ENCODE results near the gene GPATCH8.
"Not testable (repeated sequence)": the region's sequence is repeated elsewhere in the genome, so short reads cannot be mapped to it uniquely, and the experiment has no call there.

GPATCH8 gene

GRCh38 chr17:44527102-44527501 lies 23.9 kb upstream of the GPATCH8 start:
- DNase-seq (ENCODE audit: low spot score) = no peak

- no peak for DNase-seq (ENCODE audit: low spot score)
Observed at GRCh38 chr17:44523672-44523972, 20.4 kb upstream of the GPATCH8 start.

- DNase-seq (ENCODE audit: low spot score) = no peak
Observed at GRCh38 chr17:44522883-44523671, 19.9 kb upstream of the GPATCH8 start.

GRCh38 chr17:44518032-44518431 lies 14.8 kb upstream of the GPATCH8 start:
- no peak for DNase-seq (ENCODE audit: low spot score)

- peak; percentile 47 for DNase-seq (ENCODE audit: low spot score)
Observed at GRCh38 chr17:44511241-44512134, 8.3 kb upstream of the GPATCH8 start.

- not testable (repeated sequence) for DNase-seq (ENCODE audit: low spot score)
Observed at GRCh38 chr17:44506939-44507604, 3.9 kb upstream of the GPATCH8 start.

GRCh38 chr17:44502598-44503146 lies 534 bp downstream of the GPATCH8 start:
- peak; percentile 41 for DNase-seq (ENCODE audit: low spot score)

GRCh38 chr17:44501866-44502375 lies 1.3 kb downstream of the GPATCH8 start:
- no peak for DNase-seq (ENCODE audit: low spot score)

GRCh38 chr17:44499722-44500121 lies 3.5 kb downstream of the GPATCH8 start:
- no peak for DNase-seq (ENCODE audit: low spot score)

- no peak for DNase-seq (ENCODE audit: low spot score)
Observed at GRCh38 chr17:44496815-44497214, 6.4 kb downstream of the GPATCH8 start.

GRCh38 chr17:44493339-44493738 lies 9.9 kb downstream of the GPATCH8 start:
- no peak for DNase-seq (ENCODE audit: low spot score)

- DNase-seq (ENCODE audit: low spot score) = no peak
Observed at GRCh38 chr17:44492706-44493272, 10.4 kb downstream of the GPATCH8 start.

- no peak for DNase-seq (ENCODE audit: low spot score)
Observed at GRCh38 chr17:44489581-44489980, 13.6 kb downstream of the GPATCH8 start.

- DNase-seq (ENCODE audit: low spot score) = no peak
Observed at GRCh38 chr17:44487170-44487569, 16.0 kb downstream of the GPATCH8 start.

GRCh38 chr17:44473367-44473766 lies 29.8 kb downstream of the GPATCH8 start:
- no peak for DNase-seq (ENCODE audit: low spot score)

GRCh38 chr17:44469676-44470075 lies 33.5 kb downstream of the GPATCH8 start:
- DNase-seq (ENCODE audit: low spot score) = no peak

- no peak for DNase-seq (ENCODE audit: low spot score)
Observed at GRCh38 chr17:44467108-44467507, 36.1 kb downstream of the GPATCH8 start.

- DNase-seq (ENCODE audit: low spot score) = no peak
Observed at GRCh38 chr17:44466339-44466738, 36.9 kb downstream of the GPATCH8 start.

GRCh38 chr17:44465897-44466296 lies 37.3 kb downstream of the GPATCH8 start:
- DNase-seq (ENCODE audit: low spot score) = no peak

GRCh38 chr17:44465276-44465675 lies 37.9 kb downstream of the GPATCH8 start:
- no peak for DNase-seq (ENCODE audit: low spot score)

- DNase-seq (ENCODE audit: low spot score) = no peak
Observed at GRCh38 chr17:44464037-44464436, 39.2 kb downstream of the GPATCH8 start.

GRCh38 chr17:44451832-44452231 lies 51.4 kb downstream of the GPATCH8 start:
- no peak for DNase-seq (ENCODE audit: low spot score)

All from SW480 (cell line).